Keratinocyte (primary cell): ENCODE measurements around the gene TRMT1. TPM values are rescaled to one million over a fixed set of nuclear protein-coding genes. Genes with fewer than 3 reads are reported as not detected.

Experiments
- DNase-seq: peaks from one replicate; pipeline ENCODE4 v3.0.0-alpha.2; 2011; ENCODE audit warnings: low read depth, missing footprints, low spot score
- FAIRE-seq: peaks from 2 replicates; lab custom pipeline; 2011; peaks lifted over from hg19 to GRCh38; lab: Jason Lieb, UNC
- H2AFZ ChIP-seq: 2 replicates; pipeline ENCODE4 v1.6.0; 2012; ENCODE audit warnings: low read length, control low read depth, inconsistent platforms; ENCODE audit not compliant: control insufficient read depth
- H3K27ac ChIP-seq: 2 replicates; pipeline ENCODE4 v1.5.1; 2011; ENCODE audit warnings: low read length; ENCODE audit not compliant: control insufficient read depth, insufficient read depth
- H3K27me3 ChIP-seq: 3 replicates; pipeline ENCODE4 v1.6.0; 2011; ENCODE audit warnings: low read length; ENCODE audit not compliant: control insufficient read depth, insufficient read depth; ENCODE audit errors: extremely low read depth
- H3K36me3 ChIP-seq, 2 experiments: 2 replicates in 1 of 2; 3 replicates in 1 of 2; pipeline ENCODE4 v1.5.1; 2011; ENCODE audit warnings: low read length in 2 of 2, mild to moderate bottlenecking in 1 of 2; ENCODE audit not compliant: control insufficient read depth in 2 of 2, insufficient read depth in 2 of 2; ENCODE audit errors: extremely low read depth in 1 of 2
- H3K4me1 ChIP-seq: 3 replicates; pipeline ENCODE4 v1.5.1; 2011; ENCODE audit warnings: low read length; ENCODE audit not compliant: control insufficient read depth, insufficient read depth; ENCODE audit errors: extremely low read depth
- H3K4me2 ChIP-seq: 3 replicates; pipeline ENCODE4 v1.6.0; 2011; ENCODE audit warnings: low read depth, low read length; ENCODE audit not compliant: control insufficient read depth, insufficient read depth; ENCODE audit errors: extremely low read depth
- H3K4me3 ChIP-seq, 3 experiments: fragments of 200-600 bp in 1 of 3; sonication (generic) in 1 of 3; 2 replicates in 2 of 3; 3 replicates in 1 of 3; pipeline ENCODE4 v1.5.1; 2011 to 2016; ENCODE audit warnings: low read length in 3 of 3, mild to moderate bottlenecking in 3 of 3, control low read depth in 2 of 3, inconsistent platforms in 1 of 3, low read depth in 1 of 3, mixed read lengths in 1 of 3, mixed run types in 1 of 3, moderate library complexity in 1 of 3; ENCODE audit not compliant: control insufficient read depth in 2 of 3, insufficient read depth in 2 of 3; ENCODE audit errors: extremely low read depth in 1 of 3
- H3K79me2 ChIP-seq: 2 replicates; pipeline ENCODE4 v1.6.0; 2012; ENCODE audit warnings: low read length; ENCODE audit not compliant: control insufficient read depth, insufficient read depth
- H3K9ac ChIP-seq: 3 replicates; pipeline ENCODE4 v1.6.0; 2011; ENCODE audit warnings: low read length; ENCODE audit not compliant: control insufficient read depth, insufficient read depth; ENCODE audit errors: extremely low read depth
- H3K9me1 ChIP-seq: 3 replicates; pipeline ENCODE4 v1.6.0; 2011; ENCODE audit warnings: low read length; ENCODE audit not compliant: control insufficient read depth, insufficient read depth; ENCODE audit errors: extremely low read depth
- H3K9me3 ChIP-seq: 2 replicates; pipeline ENCODE4 v1.5.1; 2012; ENCODE audit warnings: low read depth, low read length; ENCODE audit not compliant: control insufficient read depth
- H4K20me1 ChIP-seq: 3 replicates; pipeline ENCODE4 v1.6.0; 2011; ENCODE audit warnings: low read length; ENCODE audit not compliant: control insufficient read depth, insufficient read depth; ENCODE audit errors: extremely low read depth
- CTCF ChIP-seq, 3 experiments: IDR thresholded peaks in 1 of 3; conservative IDR thresholded peaks in 1 of 3; optimal IDR thresholded peaks in 1 of 3; 2 replicates in 2 of 3; 3 replicates in 1 of 3; pipeline versions ENCODE3 to v1.5.1; 2011; ENCODE audit warnings: low read length in 3 of 3, mild to moderate bottlenecking in 3 of 3, moderate library complexity in 2 of 3, control low read depth in 1 of 3, inconsistent platforms in 1 of 3; ENCODE audit not compliant: insufficient read depth in 2 of 3; ENCODE audit errors: extremely low read depth in 1 of 3
- EZH2 ChIP-seq: IDR thresholded peaks from one replicate; pipeline ENCODE4 v1.6.1; 2012; ENCODE audit warnings: inconsistent platforms, mild to moderate bottlenecking, low read length, moderate library complexity
- dilution Hi-C: fragments of 300-500 bp; cut with MboI; formaldehyde crosslinking; loops from one replicate; pipeline ENCODE4 v1.7.0; 2020; ENCODE audit warnings: low sequenced_read_pairs; ENCODE audit not compliant: extremely low pct_ligation_motif_present
- polyA plus RNA-seq, 5 experiments: library from polyadenylated mRNA; depleted of rRNA in 3 of 5; stranded (reverse) in 3 of 5; stranded (forward) in 1 of 5; unstranded in 1 of 5; fragments of >200 nt; gene quantifications; 1 replicate in 1 of 5; 2 replicates in 3 of 5; 3 replicates in 1 of 5; pipeline versions ENCODE4 v1.2.1 to v1.2.3, GENCODE V29; 2011 to 2012; ENCODE audit warnings: missing spikeins in 2 of 5, low read depth in 1 of 5, low replicate concordance in 1 of 5

The TRMT1 gene
- polyA plus RNA-seq, 1 donor (not counting 4 experiments of a cell fraction or from before 2014, with no cell fraction given): 30.9 TPM

GRCh38 chr19:13089857-13090507 is 26.6 kb downstream of the TRMT1 start:
- FAIRE-seq (no peak), DNase-seq (no peak)
- Histone ChIP-seq H3K79me2 (no peaks in the 10 kb centered on the region), H3K9me3 (no peaks in the 10 kb centered on the region), H3K4me2 (no peak overlapping the region), H3K4me3 (no peak overlapping the region), H3K27ac (no peak overlapping the region), H3K9ac (no peak overlapping the region), H4K20me1 (no peaks in the 10 kb centered on the region), H3K27me3 (no peaks in the 10 kb centered on the region), H3K36me3 (peaks cover 4 to 6% of the 10 kb centered on the region in 2 experiments), H3K4me1 (no peaks in the 10 kb centered on the region), H2AFZ (no peak overlapping the region), H3K9me1 (no peaks in the 10 kb centered on the region)
- dilution Hi-C loops: no loop called here
- no peak for TF ChIP-seq EZH2
- TF ChIP-seq CTCF (optimal IDR thresholded peaks at IDR 0.05 in 1 of 3, IDR thresholded peaks at IDR 0.05 in 1 of 3, conservative IDR thresholded peaks at IDR 0.05 in 1 of 3; ENCODE audit: extremely low read depth in 1 of 3, insufficient read depth in 2 of 3, low read length in 3 of 3): no peak

- no peaks in the 10 kb centered on the region for H3K4me1 ChIP-seq
These were observed 27.2 kb downstream of the TRMT1 start for GRCh38 chr19:13089139-13089856.

More at GRCh38 chr19:13089139-13089856, 27.2 kb downstream of the TRMT1 start:
- DNase-seq (no peak), FAIRE-seq (no peak)
- no peak overlapping the region for H3K27ac ChIP-seq
- H3K36me3 ChIP-seq: peaks cover 4 to 6% of the 10 kb centered on the region in 2 experiments
- H3K4me2 ChIP-seq: no peak overlapping the region
- no peaks in the 10 kb centered on the region for H3K9me1 ChIP-seq
- no peak overlapping the region for H3K4me3 ChIP-seq
- no peak overlapping the region for H3K9ac ChIP-seq
- H4K20me1 ChIP-seq: no peaks in the 10 kb centered on the region
- H3K9me3 ChIP-seq: no peaks in the 10 kb centered on the region
- H3K27me3 ChIP-seq: no peaks in the 10 kb centered on the region
- dilution Hi-C loops: no loop called here
- no peak overlapping the region for H2AFZ ChIP-seq
- TF ChIP-seq CTCF (optimal IDR thresholded peaks at IDR 0.05 in 1 of 3, IDR thresholded peaks at IDR 0.05 in 1 of 3, conservative IDR thresholded peaks at IDR 0.05 in 1 of 3; ENCODE audit: extremely low read depth in 1 of 3, insufficient read depth in 2 of 3, low read length in 3 of 3): peak; percentile 11 to 76 (median 61)
- no peak for TF ChIP-seq EZH2
- H3K79me2 ChIP-seq: no peaks in the 10 kb centered on the region
